GM19468 (cell line): ENCODE results near the gene PLCL2.
"Not testable (repeated sequence)": the region's sequence is repeated elsewhere in the genome, so short reads cannot be mapped to it uniquely, and the experiment has no call there.

Experiments used
- ATAC-seq: cut with Tn5 transposase; IDR thresholded peaks from one replicate; pipeline ENCODE4 v1.9.1; 2021; ENCODE audit warnings: mild to moderate bottlenecking, moderate library complexity, moderate number of reproducible peaks; ENCODE audit not compliant: unreplicated experiment; ENCODE audit errors: extremely low read depth

PLCL2 gene

GRCh38 chr3:16944356-16944755 lies 59.6 kb downstream of the PLCL2 start:
- no peak for ATAC-seq

GRCh38 chr3:16945330-16945729 lies 60.6 kb downstream of the PLCL2 start:
- ATAC-seq: no peak

GRCh38 chr3:16950282-16950681 lies 65.5 kb downstream of the PLCL2 start:
- ATAC-seq: no peak

- ATAC-seq: no peak
These were observed 66.1 kb downstream of the PLCL2 start for GRCh38 chr3:16950845-16951244.

GRCh38 chr3:16957852-16958251 lies 73.1 kb downstream of the PLCL2 start:
- ATAC-seq: not testable (repeated sequence)

GRCh38 chr3:16960125-16960524 lies 75.4 kb downstream of the PLCL2 start:
- no peak for ATAC-seq

- no peak for ATAC-seq
These were observed 77.0 kb downstream of the PLCL2 start for GRCh38 chr3:16961621-16962205.

- ATAC-seq: no peak
These were observed 90.3 kb downstream of the PLCL2 start for GRCh38 chr3:16975083-16975482.

- ATAC-seq: no peak
These were observed 93.6 kb downstream of the PLCL2 start for GRCh38 chr3:16978234-16978920.

- ATAC-seq: no peak
These were observed 94.1 kb downstream of the PLCL2 start for GRCh38 chr3:16978921-16979271.

GRCh38 chr3:16979769-16980515 lies 95.2 kb downstream of the PLCL2 start:
- not testable (repeated sequence) for ATAC-seq

GRCh38 chr3:16980526-16980925 lies 95.8 kb downstream of the PLCL2 start:
- not testable (repeated sequence) for ATAC-seq

- no peak for ATAC-seq
These were observed 97.7 kb downstream of the PLCL2 start for GRCh38 chr3:16982460-16982859.

- ATAC-seq: no peak
These were observed 100.9 kb downstream of the PLCL2 start for GRCh38 chr3:16985608-16986007.

GRCh38 chr3:16987141-16987540 lies 102.4 kb downstream of the PLCL2 start:
- no peak for ATAC-seq

GRCh38 chr3:16990163-16990562 lies 105.4 kb downstream of the PLCL2 start:
- ATAC-seq: no peak

- ATAC-seq: no peak
These were observed 107.4 kb downstream of the PLCL2 start for GRCh38 chr3:16992198-16992597.

GRCh38 chr3:16993227-16993626 lies 108.5 kb downstream of the PLCL2 start:
- no peak for ATAC-seq

- ATAC-seq: no peak
These were observed 110.2 kb downstream of the PLCL2 start for GRCh38 chr3:16994854-16995525.

- ATAC-seq: no peak
These were observed 110.8 kb downstream of the PLCL2 start for GRCh38 chr3:16995601-16996000.
